HEK293T (cell line): Measurements from ENCODE around the gene SCNN1A.

ENCODE experiments used
- BHLHE40 ChIP-seq: fragments of 450-650 bp; IDR thresholded peaks from 2 replicates; pipeline ENCODE4 v1.6.1; 2016; ENCODE audit warnings: mild to moderate bottlenecking, moderate library complexity, borderline replicate concordance
- CTBP1 ChIP-seq: fragments of 450-650 bp; IDR thresholded peaks from 2 replicates; pipeline ENCODE4 v1.6.1; 2016; ENCODE audit warnings: borderline replicate concordance
- ELF4 ChIP-seq: fragments of 450-650 bp; IDR thresholded peaks from 2 replicates; pipeline ENCODE4 v1.6.1; 2017; ENCODE audit warnings: antibody characterized with exemption
- FOXA1 ChIP-seq: fragments of 450-650 bp; IDR thresholded peaks from 2 replicates; pipeline ENCODE4 v1.6.1; 2016; ENCODE audit warnings: mild to moderate bottlenecking
- FOXK2 ChIP-seq: fragments of 450-650 bp; IDR thresholded peaks from 2 replicates; pipeline ENCODE4 v1.6.1; 2016; ENCODE audit warnings: mild to moderate bottlenecking
- FOXM1 ChIP-seq: fragments of 450-650 bp; IDR thresholded peaks from 2 replicates; pipeline ENCODE4 v1.6.1; 2017; ENCODE audit warnings: mild to moderate bottlenecking, borderline replicate concordance
- HDGF ChIP-seq: fragments of 450-650 bp; IDR thresholded peaks from 2 replicates; pipeline ENCODE4 v1.6.1; 2017; ENCODE audit warnings: antibody characterized with exemption, borderline replicate concordance
- LEF1 ChIP-seq: fragments of 450-650 bp; IDR thresholded peaks from 2 replicates; pipeline ENCODE4 v1.6.1; 2017; ENCODE audit warnings: mild to moderate bottlenecking, borderline replicate concordance
- NFRKB ChIP-seq: fragments of 450-650 bp; IDR thresholded peaks from 2 replicates; pipeline ENCODE4 v1.6.1; 2016; ENCODE audit warnings: mild to moderate bottlenecking, moderate library complexity
- SP1 ChIP-seq: fragments of 450-650 bp; IDR thresholded peaks from 2 replicates; pipeline ENCODE4 v1.6.1; 2017
- SUZ12 ChIP-seq: fragments of 450-650 bp; IDR thresholded peaks from 2 replicates; pipeline ENCODE4 v1.6.1; 2016; ENCODE audit warnings: mild to moderate bottlenecking
- TARDBP ChIP-seq: fragments of 450-650 bp; IDR thresholded peaks from 2 replicates; pipeline ENCODE4 v1.6.1; 2016
- ZNF384 ChIP-seq: fragments of 450-650 bp; IDR thresholded peaks from 2 replicates; pipeline ENCODE4 v1.6.1; 2016
- TF ChIP-seq, protein P1 (sequence below): fragments of 450-650 bp; IDR thresholded peaks from 2 replicates; pipeline ENCODE4 v1.6.1; 2016

GRCh38 chr12:6363010-6363329 lies 12.4 kb downstream of the SCNN1A start:
- TF ChIP-seq FOXM1 (no peak), HDGF (no peak), FOXA1 (no peak), CTBP1 (no peak), SP1 (no peak), FOXK2 (no peak), LEF1 (no peak), BHLHE40 (no peak), TARDBP (no peak), SUZ12 (no peak), ELF4 (no peak), ZNF384 (no peak), NFRKB (no peak)
- TF ChIP-seq, protein P1, sequence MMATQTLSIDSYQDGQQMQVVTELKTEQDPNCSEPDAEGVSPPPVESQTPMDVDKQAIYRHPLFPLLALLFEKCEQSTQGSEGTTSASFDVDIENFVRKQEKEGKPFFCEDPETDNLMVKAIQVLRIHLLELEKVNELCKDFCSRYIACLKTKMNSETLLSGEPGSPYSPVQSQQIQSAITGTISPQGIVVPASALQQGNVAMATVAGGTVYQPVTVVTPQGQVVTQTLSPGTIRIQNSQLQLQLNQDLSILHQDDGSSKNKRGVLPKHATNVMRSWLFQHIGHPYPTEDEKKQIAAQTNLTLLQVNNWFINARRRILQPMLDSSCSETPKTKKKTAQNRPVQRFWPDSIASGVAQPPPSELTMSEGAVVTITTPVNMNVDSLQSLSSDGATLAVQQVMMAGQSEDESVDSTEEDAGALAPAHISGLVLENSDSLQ = no peak
